HCT116 (cell line): ENCODE data around the gene PGS1. TPM values are rescaled to one million over a fixed set of nuclear protein-coding genes. Genes with fewer than 3 reads are reported as not detected.

Experiments used
- ATAC-seq: fragments of 200-7000 bp; cut with Tn5 transposase; 2 replicates; pipeline ENCODE4 v1.9.1; 2020; ENCODE audit warnings: mild to moderate bottlenecking, moderate library complexity
- BruUV-seq: library from RNA; stranded (reverse); fragments of 400-500 nt; replicated peaks from 2 replicates; lab custom pipeline; 2021; lab: Mats Ljungman, UMichigan
- CTCF ChIA-PET: fragments of 300-600 bp; sonication (Branson Sonifier 250); formaldehyde crosslinking; loops from one replicate; lab custom pipeline; 2021; ENCODE audit warnings: antibody characterized with exemption; lab: Charles Lee
- POLR2A ChIA-PET: fragments of 300-600, 350-600 bp; sonication (Branson Sonifier 250); formaldehyde crosslinking; loops from one replicate; lab custom pipeline; 2021; ENCODE audit warnings: antibody characterized with exemption; lab: Charles Lee
- RAD21 ChIA-PET, 2 experiments: fragments of 300-600 bp; sonication (Branson Sonifier 250); formaldehyde crosslinking; loops; one replicate each; lab custom pipeline; 2023; ENCODE audit warnings: low total read pairs in 2 of 2; ENCODE audit not compliant: uncharacterized antibody in 2 of 2, unreplicated experiment in 2 of 2, low non-redundant PET in 1 of 2; lab: Charles Lee
- DNase-seq: peaks from one replicate; pipeline ENCODE4 v3.0.0-alpha.2; 2010; ENCODE audit warnings: low read depth, low spot score
- H2AFZ ChIP-seq: fragments of 200-600 bp; shearing (Covaris generic), sonication (generic); 2 replicates; pipeline ENCODE4 v1.6.1; 2017; ENCODE audit warnings: low read depth, mixed run types, mixed read lengths, antibody characterized with exemption, low read length; ENCODE audit not compliant: poor library complexity, severe bottlenecking
- H3K27ac ChIP-seq: 2 replicates; pipeline ENCODE4 v1.5.1; 2012; ENCODE audit warnings: low read depth, low read length
- H3K27me3 ChIP-seq: fragments of 200-600 bp; sonication (generic); 2 replicates; pipeline ENCODE4 v1.6.1; 2016; ENCODE audit warnings: mixed run types, low read length, mixed read lengths; ENCODE audit not compliant: insufficient read depth
- H3K36me3 ChIP-seq, 2 experiments: fragments of 200-500 bp in 1 of 2; fragments of 200-600 bp in 1 of 2; sonication (Bioruptor generic) in 1 of 2; sonication (generic) in 1 of 2; 2 replicates each; pipeline versions ENCODE4 v1.5.1 to v1.6.1; 2014 to 2016; ENCODE audit warnings: low read length in 2 of 2, inconsistent platforms in 1 of 2, mixed read lengths in 1 of 2, mixed run types in 1 of 2; ENCODE audit not compliant: insufficient read depth in 2 of 2, control insufficient read depth in 1 of 2
- H3K4me1 ChIP-seq, 2 experiments: fragments of 200-600 bp in 1 of 2; sonication (generic) in 1 of 2; 2 replicates each; pipeline versions ENCODE4 v1.5.1 to v1.6.1; 2012 to 2017; ENCODE audit warnings: low read length in 2 of 2, inconsistent platforms in 1 of 2, mild to moderate bottlenecking in 1 of 2, mixed read lengths in 1 of 2, mixed run types in 1 of 2, moderate library complexity in 1 of 2; ENCODE audit not compliant: insufficient read depth in 2 of 2, control insufficient read depth in 1 of 2
- H3K4me2 ChIP-seq: fragments of 200-600 bp; sonication (generic); 2 replicates; pipeline ENCODE4 v1.6.1; 2017; ENCODE audit warnings: mixed run types, low read length, mixed read lengths
- H3K4me3 ChIP-seq, 2 experiments: fragments of 200-600 bp in 1 of 2; sonication (generic) in 1 of 2; replicated peaks in 1 of 2; 2 replicates each; pipeline ENCODE4 v1.5.1; 2011 to 2016; ENCODE audit warnings: low read length in 2 of 2, control low read depth in 1 of 2, low read depth in 1 of 2, mild to moderate bottlenecking in 1 of 2, mixed read lengths in 1 of 2, mixed run types in 1 of 2
- H3K79me2 ChIP-seq: fragments of 200-600 bp; sonication (generic); 2 replicates; pipeline ENCODE4 v1.6.1; 2017; ENCODE audit warnings: mild to moderate bottlenecking, mixed run types, low read length, moderate library complexity, mixed read lengths; ENCODE audit not compliant: insufficient read depth
- H3K9ac ChIP-seq: fragments of 200-600 bp; sonication (generic); 2 replicates; pipeline ENCODE4 v1.6.1; 2016; ENCODE audit warnings: low read length, mixed read lengths
- H3K9me2 ChIP-seq: fragments of 200-600 bp; sonication (generic), shearing (Covaris generic); 2 replicates; pipeline ENCODE4 v1.6.1; 2017; ENCODE audit warnings: mixed run types, mild to moderate bottlenecking, moderate library complexity; ENCODE audit not compliant: insufficient read depth
- H3K9me3 ChIP-seq, 2 experiments: fragments of 200-500 bp in 1 of 2; fragments of 200-600 bp in 1 of 2; sonication (Bioruptor generic) in 1 of 2; sonication (generic) in 1 of 2; 2 replicates each; pipeline ENCODE4 v1.6.1; 2014 to 2017; ENCODE audit warnings: low read length in 2 of 2, mixed read lengths in 2 of 2, inconsistent platforms in 1 of 2, low read depth in 1 of 2, mild to moderate bottlenecking in 1 of 2, mixed run types in 1 of 2, moderate library complexity in 1 of 2; ENCODE audit not compliant: control insufficient read depth in 1 of 2, insufficient read depth in 1 of 2
- H4K20me1 ChIP-seq: fragments of 200-600 bp; sonication (generic), shearing (Covaris generic); 2 replicates; pipeline ENCODE4 v1.6.1; 2017; ENCODE audit warnings: mixed run types, mild to moderate bottlenecking, moderate library complexity; ENCODE audit not compliant: insufficient read depth
- CBX3 ChIP-seq: IDR thresholded peaks from 2 replicates; pipeline ENCODE4 v1.6.1; 2012; ENCODE audit warnings: low read depth
- CEBPB ChIP-seq: IDR thresholded peaks from 2 replicates; pipeline ENCODE4 v1.6.1; 2012; ENCODE audit warnings: low read depth
- EGR1 ChIP-seq: IDR thresholded peaks from 2 replicates; pipeline ENCODE4 v1.6.1; 2012; ENCODE audit warnings: low read depth
- FOSL1 ChIP-seq: IDR thresholded peaks from 2 replicates; pipeline ENCODE4 v1.6.1; 2012; ENCODE audit warnings: low read depth
- JUND ChIP-seq: IDR thresholded peaks from 2 replicates; pipeline ENCODE4 v1.6.1; 2012
- POLR2AphosphoS5 ChIP-seq: IDR thresholded peaks from 2 replicates; pipeline ENCODE4 v1.6.1; 2011; ENCODE audit warnings: mild to moderate bottlenecking, low read depth, low read length, moderate library complexity
- RAD21 ChIP-seq: IDR thresholded peaks from 2 replicates; pipeline ENCODE4 v1.6.1; 2012; ENCODE audit warnings: low read depth, mild to moderate bottlenecking
- SIN3A ChIP-seq: IDR thresholded peaks from 2 replicates; pipeline ENCODE4 v1.6.1; 2012; ENCODE audit warnings: low read depth
- SRF ChIP-seq: IDR thresholded peaks from 2 replicates; pipeline ENCODE4 v1.6.1; 2012; ENCODE audit warnings: low read depth
- YY1 ChIP-seq: IDR thresholded peaks from 2 replicates; pipeline ENCODE4 v1.6.1; 2011; ENCODE audit warnings: low read length, low read depth, moderate library complexity, mild to moderate bottlenecking; ENCODE audit not compliant: insufficient replicate concordance; ENCODE audit errors: extremely low read depth
- ZFX ChIP-seq: fragments of 450-650 bp; IDR thresholded peaks from 2 replicates; pipeline ENCODE4 v1.6.1; 2017
- intact Hi-C: fragments of 100-400 bp; cut with micrococcal nuclease; formaldehyde crosslinking; loops from 2 replicates; pipeline ENCODE4 v1.10.0; 2022
- total RNA-seq: library from RNA; stranded (reverse); gene quantifications from one replicate; pipeline ENCODE4 v1.2.1, GENCODE V29; 2021; ENCODE audit not compliant: unreplicated experiment
- TF ChIP-seq, protein P1 (sequence below): IDR thresholded peaks from 2 replicates; pipeline ENCODE4 v1.6.1; 2012

Gene PGS1
- total RNA-seq, 1 experiment from 2014 or later: 44.4 TPM

DNA sequence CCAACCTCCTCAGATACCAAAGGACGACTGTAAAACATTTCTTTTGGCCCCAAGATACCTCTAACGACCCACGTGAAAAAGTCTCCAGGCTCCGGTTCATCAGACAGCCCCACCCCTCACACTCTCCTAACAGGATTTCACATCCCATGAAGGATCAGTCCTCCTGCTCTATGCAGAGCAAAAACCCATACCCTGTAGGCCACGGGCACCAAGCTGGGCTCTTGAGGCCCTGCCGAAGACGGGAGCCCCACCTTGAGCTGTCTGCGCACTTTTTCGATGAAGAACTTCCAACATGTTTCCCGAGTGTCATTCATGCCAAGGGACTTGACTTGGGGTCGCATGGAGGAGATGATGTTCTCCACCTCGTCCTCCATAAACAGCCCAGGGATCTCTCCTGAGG is 89.9 kb downstream of the PGS1 start:
- POLR2A ChIA-PET: no interaction called here

DNA sequence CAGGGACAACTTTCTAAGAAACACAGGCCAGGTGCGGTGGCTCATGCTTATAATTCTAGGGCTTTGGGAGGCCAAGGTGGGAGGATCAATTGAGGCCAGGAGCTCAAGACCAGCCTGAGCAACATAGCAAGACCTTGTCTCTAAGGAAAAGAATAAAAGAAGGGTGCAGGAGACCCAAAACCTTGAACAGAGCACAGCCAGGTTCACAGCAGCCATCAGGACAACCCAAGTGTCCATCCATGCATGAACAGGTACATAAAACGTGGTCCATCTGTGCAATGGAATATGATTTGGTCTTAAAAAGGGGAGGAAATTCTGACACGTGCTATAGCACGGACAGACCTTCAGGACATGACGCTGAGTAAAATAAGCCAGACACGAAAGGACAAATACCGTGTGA is 91.0 kb downstream of the PGS1 start:
- Histone ChIP-seq H3K4me2 (no peak overlapping the region), H2AFZ (no peak overlapping the region), H3K9ac (no peak overlapping the region), H4K20me1 (no peaks in the 10 kb centered on the region), H3K27me3 (no peaks in the 10 kb centered on the region), H3K9me2 (no peaks in the 10 kb centered on the region), H3K27ac (no peak overlapping the region), H3K79me2 (no peaks in the 10 kb centered on the region), H3K4me3 (no peak overlapping the region), H3K4me1 (no peaks in the 10 kb centered on the region), H3K9me3 (no peaks in the 10 kb centered on the region), H3K36me3 (no peaks in the 10 kb centered on the region)
- intact Hi-C loops: no loop called here
- POLR2A ChIA-PET: no interaction called here
- ATAC-seq (no peak), DNase-seq (no peak)
- RAD21 ChIA-PET: no interaction called here
- no TSS peak for BruUV-seq
- CTCF ChIA-PET: no interaction called here
- TF ChIP-seq, protein P1, sequence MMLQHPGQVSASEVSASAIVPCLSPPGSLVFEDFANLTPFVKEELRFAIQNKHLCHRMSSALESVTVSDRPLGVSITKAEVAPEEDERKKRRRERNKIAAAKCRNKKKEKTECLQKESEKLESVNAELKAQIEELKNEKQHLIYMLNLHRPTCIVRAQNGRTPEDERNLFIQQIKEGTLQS: no peak
- TF ChIP-seq EGR1 (no peak), SRF (no peak), CEBPB (no peak), JUND (no peak), SIN3A (no peak)

More for the DNA sequence above, 89.9 kb downstream of the PGS1 start:
- intact Hi-C loops: no loop called here
- DNase-seq (no peak), ATAC-seq (no peak)
- Histone ChIP-seq H3K27ac (no peak overlapping the region), H3K4me3 (no peak overlapping the region), H3K4me2 (no peak overlapping the region), H3K79me2 (no peaks in the 10 kb centered on the region), H2AFZ (no peak overlapping the region), H3K9me3 (no peaks in the 10 kb centered on the region), H3K27me3 (no peaks in the 10 kb centered on the region), H4K20me1 (no peaks in the 10 kb centered on the region), H3K4me1 (no peaks in the 10 kb centered on the region), H3K9ac (no peak overlapping the region), H3K36me3 (no peaks in the 10 kb centered on the region), H3K9me2 (no peaks in the 10 kb centered on the region)
- TF ChIP-seq, protein P1: no peak
- no peak for TF ChIP-seq CBX3
- TF ChIP-seq YY1: no peak
- no peak for TF ChIP-seq RAD21
- TF ChIP-seq ZFX: no peak
- no peak for TF ChIP-seq POLR2AphosphoS5
- TF ChIP-seq SIN3A: no peak
- no peak for TF ChIP-seq FOSL1
- TF ChIP-seq CEBPB: no peak
- RAD21 ChIA-PET: no interaction called here
- CTCF ChIA-PET: no interaction called here
- no TSS peak for BruUV-seq
